GM20000 (cell line): ENCODE data around the gene KLHL26.

Source experiments
- DNase-seq: peaks from one replicate; pipeline ENCODE4 v3.0.0; 2012; ENCODE audit warnings: low spot score
- CTCF ChIP-seq: IDR thresholded peaks from 2 replicates; pipeline ENCODE4 v1.5.1; 2012; ENCODE audit warnings: mild to moderate bottlenecking, control low read depth; ENCODE audit errors: extremely low read depth, missing control alignments

KLHL26 gene

GRCh38 chr19:18711893-18712292, 75.1 kb downstream of the KLHL26 start:
- no peak for DNase-seq
- no peak for TF ChIP-seq CTCF

DNA sequence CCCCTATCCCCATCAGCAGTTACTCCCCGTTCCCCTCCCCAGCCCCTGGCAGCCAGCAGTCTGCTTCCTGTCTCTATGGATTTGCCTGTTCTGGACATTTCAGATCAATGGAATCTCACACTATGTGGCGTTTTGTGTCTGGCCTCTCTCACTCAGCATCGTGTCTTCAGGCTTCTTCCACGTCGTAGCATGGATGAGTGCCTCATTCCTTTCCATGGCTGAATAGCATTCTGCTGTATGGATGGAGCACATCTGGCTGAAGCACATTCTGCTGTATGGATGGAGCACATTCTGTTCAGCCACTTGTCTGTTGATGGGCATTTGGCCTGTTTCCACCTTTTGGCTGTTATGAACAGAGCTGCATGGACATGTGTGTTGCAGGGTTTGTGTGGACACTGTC, 76.2 kb downstream of the KLHL26 start:
- no peak for DNase-seq
- no peak for TF ChIP-seq CTCF

- DNase-seq, result no peak
- no peak for TF ChIP-seq CTCF
These were observed 76.8 kb downstream of the KLHL26 start for GRCh38 chr19:18713550-18714117.

DNA sequence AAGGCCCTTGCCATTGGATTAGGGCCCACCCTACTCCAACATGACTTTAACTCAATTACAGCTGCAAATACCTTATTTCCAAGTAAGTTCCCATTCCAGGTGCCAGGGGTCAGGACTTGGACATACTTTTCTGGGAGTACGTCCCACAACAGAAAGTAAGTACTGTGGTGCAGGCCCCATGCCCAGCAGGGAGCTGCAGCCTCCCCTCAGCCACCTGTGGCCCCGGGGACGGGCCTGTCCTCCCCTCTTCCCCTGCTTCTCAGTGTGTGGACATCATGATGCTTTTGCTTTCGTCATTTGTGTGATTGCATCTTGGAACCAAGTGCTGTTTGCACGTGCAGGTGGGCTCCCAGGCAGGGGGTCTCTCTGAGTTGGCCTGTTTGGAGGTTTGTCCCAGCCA, 78.6 kb downstream of the KLHL26 start:
- no peak for TF ChIP-seq CTCF
- no peak for DNase-seq

GRCh38 chr19:18716857-18717256, 80.0 kb downstream of the KLHL26 start:
- no peak for TF ChIP-seq CTCF
- DNase-seq, result no peak

- no peak for TF ChIP-seq CTCF
- no peak for DNase-seq
These were observed 80.8 kb downstream of the KLHL26 start for GRCh38 chr19:18717601-18718000.

DNA sequence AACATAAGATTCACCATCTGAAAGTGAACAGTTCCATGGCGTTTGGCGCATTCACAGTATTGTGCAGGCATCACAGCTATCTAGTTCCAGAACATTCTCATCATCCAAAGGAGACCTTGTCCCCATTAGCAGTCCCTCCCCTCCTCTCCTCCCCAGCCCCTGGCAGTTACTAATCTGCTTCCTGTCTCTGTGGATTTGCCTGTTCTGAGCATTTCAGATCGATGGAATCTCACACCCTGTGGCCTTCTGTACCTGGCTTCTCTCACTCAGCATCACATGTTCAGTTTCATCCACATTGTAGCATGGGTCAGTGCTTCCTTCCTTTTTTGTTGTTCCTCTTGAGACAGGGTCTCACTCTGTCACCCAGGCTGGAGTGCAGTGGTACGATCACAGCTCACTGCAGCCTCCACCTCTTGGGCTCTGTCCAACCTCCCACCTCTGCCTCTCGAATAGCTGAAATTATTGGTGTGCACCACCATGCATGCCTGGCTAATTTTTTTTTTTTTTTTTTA, 81.2 kb downstream of the KLHL26 start:
- no peak for TF ChIP-seq CTCF
- DNase-seq, result no peak
